GM13976 (cell line): ENCODE results near the gene GOSR2.
"Not testable (repeated sequence)": the region's sequence is repeated elsewhere in the genome, so short reads cannot be mapped to it uniquely, and the experiment has no call there.

Source experiments
- DNase-seq: peaks from one replicate; pipeline ENCODE4 v3.0.0; 2012; ENCODE audit warnings: low spot score
- in situ Hi-C: fragments of 300-500 bp; cut with MboI; formaldehyde crosslinking; loops from one replicate; pipeline ENCODE4 v1.12.0; 2022; ENCODE audit warnings: low sequenced_read_pairs, mixed read lengths, inconsistent platforms; ENCODE audit not compliant: unreplicated experiment
- TF ChIP-seq, protein P1 (sequence below): IDR thresholded peaks from 2 replicates; pipeline ENCODE4 v1.5.1; 2012; ENCODE audit warnings: borderline replicate concordance, mild to moderate bottlenecking; ENCODE audit not compliant: insufficient read depth; ENCODE audit errors: extremely low read depth, missing control alignments, control extremely low read depth

GOSR2 gene

DNA sequence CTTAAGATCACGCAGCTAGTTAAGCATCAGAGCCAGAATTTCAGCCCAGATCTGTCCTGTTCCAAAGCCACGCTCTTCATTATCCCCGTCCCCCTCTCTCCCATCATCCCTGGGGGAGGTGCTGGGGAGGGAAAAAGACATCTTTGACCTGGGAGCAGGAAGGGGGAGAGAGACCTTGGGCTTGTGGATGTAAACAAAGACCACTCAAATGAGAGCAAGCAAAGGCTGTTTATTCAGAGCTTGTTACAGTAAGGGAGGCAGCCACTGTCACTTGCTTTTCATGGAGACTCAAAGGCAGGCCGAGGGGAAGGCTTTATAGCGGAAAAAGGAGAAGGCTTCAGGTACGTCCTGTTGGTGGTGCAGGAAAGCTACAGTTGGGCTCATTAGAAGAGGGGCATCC is 59.6 kb downstream of the GOSR2 start:
- TF ChIP-seq, protein P1, sequence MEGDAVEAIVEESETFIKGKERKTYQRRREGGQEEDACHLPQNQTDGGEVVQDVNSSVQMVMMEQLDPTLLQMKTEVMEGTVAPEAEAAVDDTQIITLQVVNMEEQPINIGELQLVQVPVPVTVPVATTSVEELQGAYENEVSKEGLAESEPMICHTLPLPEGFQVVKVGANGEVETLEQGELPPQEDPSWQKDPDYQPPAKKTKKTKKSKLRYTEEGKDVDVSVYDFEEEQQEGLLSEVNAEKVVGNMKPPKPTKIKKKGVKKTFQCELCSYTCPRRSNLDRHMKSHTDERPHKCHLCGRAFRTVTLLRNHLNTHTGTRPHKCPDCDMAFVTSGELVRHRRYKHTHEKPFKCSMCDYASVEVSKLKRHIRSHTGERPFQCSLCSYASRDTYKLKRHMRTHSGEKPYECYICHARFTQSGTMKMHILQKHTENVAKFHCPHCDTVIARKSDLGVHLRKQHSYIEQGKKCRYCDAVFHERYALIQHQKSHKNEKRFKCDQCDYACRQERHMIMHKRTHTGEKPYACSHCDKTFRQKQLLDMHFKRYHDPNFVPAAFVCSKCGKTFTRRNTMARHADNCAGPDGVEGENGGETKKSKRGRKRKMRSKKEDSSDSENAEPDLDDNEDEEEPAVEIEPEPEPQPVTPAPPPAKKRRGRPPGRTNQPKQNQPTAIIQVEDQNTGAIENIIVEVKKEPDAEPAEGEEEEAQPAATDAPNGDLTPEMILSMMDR: no peak
- in situ Hi-C loops: loop anchor here (25.0 kb wide), 1 partner anchor 195 kb away; no protein-coding TSS in a partner anchor
- no peak for DNase-seq

- TF ChIP-seq, protein P1: no peak
- in situ Hi-C loops: loop anchor here (25.0 kb wide), 1 partner anchor 196 kb away; no protein-coding TSS in a partner anchor
- no peak for DNase-seq
These were observed 60.8 kb downstream of the GOSR2 start for GRCh38 chr17:46983782-46984181.

DNA sequence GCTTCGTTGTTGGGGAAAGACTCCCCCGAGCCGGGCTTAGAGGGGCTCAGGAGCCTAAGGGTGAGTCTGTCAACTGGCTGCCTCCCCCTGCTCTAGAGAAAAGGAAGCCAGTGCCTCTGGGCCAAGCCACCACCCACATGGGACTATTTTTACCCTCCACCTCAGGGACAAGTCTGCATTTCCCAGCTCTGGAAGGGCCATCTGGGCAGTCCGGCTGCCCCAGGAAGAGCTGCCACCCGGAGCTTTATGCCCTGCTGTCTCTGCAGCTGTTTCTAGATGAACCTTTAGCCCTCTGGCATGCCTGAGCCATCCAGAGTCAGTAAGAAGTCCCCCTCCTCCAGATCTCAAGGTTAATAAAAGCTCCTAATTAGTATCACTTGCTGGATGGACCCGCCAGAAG is 61.4 kb downstream of the GOSR2 start:
- in situ Hi-C loops: loop anchor here (25.0 kb wide), 1 partner anchor 197 kb away; no protein-coding TSS in a partner anchor
- DNase-seq: no peak
- TF ChIP-seq, protein P1: no peak

GRCh38 chr17:46984892-46985291 is 61.9 kb downstream of the GOSR2 start:
- DNase-seq: no peak
- in situ Hi-C loops: loop anchor here (25.0 kb wide), 1 partner anchor 198 kb away; no protein-coding TSS in a partner anchor
- TF ChIP-seq, protein P1: no peak

GRCh38 chr17:46986366-46986765 is 63.4 kb downstream of the GOSR2 start:
- in situ Hi-C loops: loop anchor here (25.0 kb wide), 1 partner anchor 199 kb away; no protein-coding TSS in a partner anchor
- DNase-seq: no peak
- TF ChIP-seq, protein P1: no peak

GRCh38 chr17:46987927-46988326 is 65.0 kb downstream of the GOSR2 start:
- not testable (repeated sequence) for DNase-seq
- in situ Hi-C loops: loop anchor here (25.0 kb wide), 1 partner anchor 201 kb away; no protein-coding TSS in a partner anchor

- in situ Hi-C loops: loop anchor here (25.0 kb wide), 1 partner anchor 203 kb away; no protein-coding TSS in a partner anchor
- TF ChIP-seq, protein P1: no peak
- no peak for DNase-seq
These were observed 66.9 kb downstream of the GOSR2 start for GRCh38 chr17:46989637-46990431.
